Measurements from ENCODE around the gene ELFN1. TPM values are rescaled to one million over a fixed set of nuclear protein-coding genes. Genes with fewer than 3 reads are reported as not detected.

The ELFN1 gene
- total RNA-seq, 2 donors from 2014 or later = 0.06 to 0.19 TPM

DNA sequence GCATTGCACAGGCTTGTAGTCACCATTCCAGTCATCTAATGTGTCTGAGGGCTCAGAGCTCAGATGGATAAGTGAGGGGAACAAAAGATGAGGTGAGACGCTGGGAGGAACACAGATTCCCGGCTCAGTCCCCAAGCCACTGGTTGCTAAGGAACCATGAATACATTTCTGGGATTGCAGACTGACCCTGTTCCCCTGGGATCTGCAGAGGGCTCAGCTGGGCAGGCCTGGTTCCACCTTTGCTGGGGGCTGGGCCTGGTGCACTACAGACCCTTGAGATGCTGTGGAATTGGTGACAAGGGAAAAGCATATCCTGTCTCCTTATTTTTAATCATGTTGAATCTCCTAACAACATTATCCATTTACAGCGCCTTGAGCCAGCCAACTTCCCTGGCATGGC is 19.2 kb downstream of the ELFN1 start:
- ATAC-seq (replicated peaks) = no peak
- no peaks in the 10 kb centered on the region for H3K36me3 Mint-ChIP-seq (ENCODE audit: low read depth)
- H3K9me3 Mint-ChIP-seq = peaks cover 13% of the 10 kb centered on the region
- H3K27me3 Mint-ChIP-seq = peaks cover 32% of the 10 kb centered on the region
- no peak overlapping the region for H3K27ac Mint-ChIP-seq
- peaks cover 8% of the 10 kb centered on the region for H3K4me1 Mint-ChIP-seq
- H3K4me3 Mint-ChIP-seq = no peak overlapping the region

DNA sequence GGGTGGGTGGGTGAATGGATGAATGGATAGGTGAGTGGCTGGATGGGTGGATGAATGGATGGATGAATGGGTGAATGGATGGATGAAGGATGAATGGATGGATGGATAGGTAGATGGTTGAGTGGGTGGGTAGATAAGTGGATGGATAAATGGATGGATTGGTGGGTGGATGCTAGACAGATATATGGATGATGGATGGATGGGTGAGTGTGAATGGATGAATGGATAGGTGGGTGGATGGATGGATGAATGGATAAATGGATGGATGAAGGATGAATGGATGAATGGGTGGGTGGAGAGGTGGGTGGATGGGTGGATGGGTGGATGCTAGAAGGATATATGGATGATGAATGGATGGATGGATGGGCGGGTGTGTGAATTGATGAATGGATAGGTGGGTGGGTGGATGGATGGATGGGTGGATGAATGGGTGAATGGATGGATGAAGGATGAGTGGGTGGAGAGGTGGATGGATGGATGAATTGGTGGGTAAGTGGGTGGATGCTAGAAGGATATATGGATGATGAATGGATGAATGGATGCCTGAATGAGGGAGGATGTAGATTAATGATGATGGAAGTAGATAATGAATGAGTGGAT is 20.4 kb downstream of the ELFN1 start:
- Mint-ChIP-seq H3K9me3 (peaks cover 7% of the 10 kb centered on the region), H3K27me3 (peaks cover 32% of the 10 kb centered on the region), H3K4me1 (peaks cover 8% of the 10 kb centered on the region), H3K36me3 (ENCODE audit: low read depth) (no peaks in the 10 kb centered on the region), H3K4me3 (no peak overlapping the region), H3K27ac (no peak overlapping the region)
- no peak for ATAC-seq (replicated peaks)

DNA sequence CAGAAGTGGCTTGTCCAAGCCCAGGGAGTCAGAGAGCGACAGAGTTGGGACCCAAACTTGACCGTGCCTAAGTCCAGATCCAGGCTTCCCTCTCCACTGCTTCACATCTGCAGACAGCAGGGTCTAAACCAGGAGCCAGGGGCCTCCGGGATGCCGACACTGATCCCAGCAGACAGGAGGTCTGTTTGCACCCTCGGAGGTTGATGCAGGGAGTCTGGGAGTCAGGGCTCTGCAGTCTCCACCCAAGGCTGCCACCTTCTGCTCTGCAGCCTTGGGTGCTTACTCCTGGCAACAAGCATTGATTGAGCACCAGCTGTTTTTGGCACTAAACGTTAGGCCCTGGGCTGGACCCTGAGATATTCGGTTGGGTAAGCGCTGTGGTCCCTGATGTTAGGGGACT is 21.0 kb downstream of the ELFN1 start:
- Mint-ChIP-seq H3K4me3 (no peak overlapping the region), H3K27ac (no peak overlapping the region)
- no peak for ATAC-seq (replicated peaks)

DNA sequence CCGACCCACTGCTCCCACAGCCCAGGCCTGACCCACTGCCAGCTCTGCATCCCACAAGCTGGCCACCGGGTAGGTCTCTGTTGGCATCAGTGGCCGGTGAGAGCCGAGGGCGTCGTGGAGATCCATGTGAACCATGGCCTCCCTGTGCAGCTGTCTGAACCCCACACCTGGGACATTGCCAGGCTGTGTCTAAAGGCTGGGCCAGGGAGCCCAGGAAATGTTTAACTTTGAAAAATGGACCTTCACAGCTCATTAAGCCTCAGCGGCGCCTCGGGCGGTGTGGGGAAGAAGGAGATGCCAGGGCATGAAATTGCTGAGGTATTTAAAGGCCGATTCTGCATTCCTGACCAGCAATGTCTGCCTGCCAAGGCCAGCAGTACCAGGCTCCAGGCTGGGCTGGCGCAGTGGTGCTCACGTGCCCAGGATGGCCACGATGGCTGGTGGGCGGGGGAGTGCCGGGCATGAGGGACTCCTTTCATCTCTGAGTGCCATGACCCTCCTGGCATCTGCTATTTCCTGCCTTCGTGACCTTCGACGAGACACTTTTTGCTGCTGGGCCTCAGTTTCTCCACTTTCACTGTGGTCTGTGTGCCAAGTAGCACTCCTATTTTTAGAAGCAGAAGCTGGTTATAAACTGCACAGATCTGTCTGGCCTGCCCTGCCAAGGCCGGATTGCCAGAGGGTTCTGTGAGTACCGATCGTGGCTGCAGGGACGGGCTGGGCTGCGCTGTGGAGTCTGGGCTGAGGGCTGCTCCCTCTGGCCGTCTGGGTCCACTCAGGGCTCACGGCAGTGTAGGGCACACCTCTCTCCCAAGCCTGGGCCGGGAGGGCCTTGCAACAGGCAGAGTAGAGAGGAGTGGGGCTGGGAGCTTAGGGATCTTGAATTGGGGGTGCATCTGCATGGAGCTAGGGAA is 21.8 kb downstream of the ELFN1 start:
- Mint-ChIP-seq H3K4me3 (no peak overlapping the region), H3K27me3 (peaks cover 25% of the 10 kb centered on the region), H3K36me3 (ENCODE audit: low read depth) (no peaks in the 10 kb centered on the region), H3K4me1 (peaks cover 8% of the 10 kb centered on the region), H3K27ac (no peak overlapping the region), H3K9me3 (peaks cover 7% of the 10 kb centered on the region)
- ATAC-seq (replicated peaks) = no peak

More for the DNA sequence above, 21.0 kb downstream of the ELFN1 start:
- Mint-ChIP-seq H3K4me1 (peaks cover 8% of the 10 kb centered on the region), H3K27me3 (peaks cover 32% of the 10 kb centered on the region), H3K36me3 (ENCODE audit: low read depth) (no peaks in the 10 kb centered on the region), H3K9me3 (peaks cover 7% of the 10 kb centered on the region)

DNA sequence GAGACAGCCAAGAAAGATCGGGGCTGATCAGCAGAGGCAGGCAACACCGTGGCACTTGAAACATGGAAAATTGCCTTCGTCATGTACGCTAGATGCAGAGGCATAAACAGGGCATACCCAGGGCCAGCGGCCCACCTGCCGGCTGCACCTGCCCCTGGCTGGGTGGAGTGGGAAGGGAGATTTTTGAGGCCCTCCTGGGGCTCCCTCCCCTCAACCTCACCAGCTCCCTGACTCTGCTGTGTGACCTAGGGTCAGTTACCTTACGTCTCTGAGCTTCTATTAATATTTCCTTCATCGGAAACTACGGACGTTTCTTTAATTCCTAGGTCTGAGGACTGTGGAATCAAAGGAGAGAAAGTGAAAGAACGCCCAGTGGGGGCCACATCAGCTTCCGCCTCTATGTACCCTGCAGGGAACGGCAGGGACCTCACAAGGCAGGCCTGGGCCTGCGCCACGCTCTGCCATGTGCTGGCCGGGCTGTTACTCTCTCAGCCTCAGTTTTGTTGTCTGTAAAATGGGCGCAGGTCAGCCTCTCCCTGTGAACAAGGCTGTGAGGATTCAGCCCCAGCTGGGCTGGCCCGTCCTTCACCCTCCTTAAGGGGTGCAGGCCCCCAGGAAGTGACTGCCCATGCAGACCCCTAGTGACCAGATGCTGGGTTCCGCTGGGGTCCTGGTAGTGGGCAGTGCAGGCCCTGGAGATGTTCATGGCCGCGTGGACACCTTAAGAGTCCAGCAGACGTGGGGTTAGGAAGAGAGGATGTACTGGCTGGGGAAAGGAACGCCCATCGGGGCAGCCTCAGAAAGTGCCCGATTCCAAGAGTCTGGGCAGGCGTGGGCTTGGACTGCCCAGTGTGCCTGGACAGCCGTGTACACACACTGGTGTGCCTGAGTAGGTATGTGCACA is 22.7 kb downstream of the ELFN1 start:
- Mint-ChIP-seq H3K9me3 (peaks cover 7% of the 10 kb centered on the region), H3K27ac (no peak overlapping the region), H3K4me3 (no peak overlapping the region), H3K4me1 (peaks cover 8% of the 10 kb centered on the region), H3K36me3 (ENCODE audit: low read depth) (no peaks in the 10 kb centered on the region), H3K27me3 (peaks cover 25% of the 10 kb centered on the region)
- no peak for ATAC-seq (replicated peaks)

DNA sequence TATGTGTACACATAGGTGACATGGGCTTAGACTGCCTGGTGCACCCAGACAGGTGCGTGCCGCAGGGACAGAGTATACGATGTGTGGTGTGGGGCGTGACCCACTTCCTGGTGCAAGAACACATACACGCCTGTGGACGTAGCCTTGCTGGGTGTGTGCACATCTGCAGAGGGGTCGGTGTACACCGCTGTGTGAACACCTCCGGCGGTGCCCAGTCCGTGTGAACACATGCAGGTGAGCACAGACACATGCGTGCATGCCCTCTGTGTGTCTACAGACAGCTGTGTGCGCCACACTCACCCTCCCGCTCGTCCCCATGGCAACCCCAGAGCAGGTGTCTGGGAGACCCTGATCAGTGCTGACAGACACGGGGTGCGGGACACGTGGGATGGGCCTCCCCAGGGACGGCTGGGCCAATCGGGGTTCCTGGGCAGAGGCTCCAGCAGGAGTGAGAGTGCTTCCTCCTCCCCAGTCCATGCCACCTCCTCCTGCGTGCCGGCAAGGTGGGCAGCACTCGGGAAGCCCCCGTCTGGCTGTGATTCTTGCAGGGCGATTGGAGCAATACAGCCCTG is 23.4 kb downstream of the ELFN1 start:
- ATAC-seq (replicated peaks) = no peak
- peaks cover 22% of the 10 kb centered on the region for H3K27me3 Mint-ChIP-seq
- no peak overlapping the region for H3K4me3 Mint-ChIP-seq
- H3K9me3 Mint-ChIP-seq = peaks cover 7% of the 10 kb centered on the region
- no peak overlapping the region for H3K27ac Mint-ChIP-seq
- H3K36me3 Mint-ChIP-seq (ENCODE audit: low read depth) = no peaks in the 10 kb centered on the region
- peaks cover 8% of the 10 kb centered on the region for H3K4me1 Mint-ChIP-seq

DNA sequence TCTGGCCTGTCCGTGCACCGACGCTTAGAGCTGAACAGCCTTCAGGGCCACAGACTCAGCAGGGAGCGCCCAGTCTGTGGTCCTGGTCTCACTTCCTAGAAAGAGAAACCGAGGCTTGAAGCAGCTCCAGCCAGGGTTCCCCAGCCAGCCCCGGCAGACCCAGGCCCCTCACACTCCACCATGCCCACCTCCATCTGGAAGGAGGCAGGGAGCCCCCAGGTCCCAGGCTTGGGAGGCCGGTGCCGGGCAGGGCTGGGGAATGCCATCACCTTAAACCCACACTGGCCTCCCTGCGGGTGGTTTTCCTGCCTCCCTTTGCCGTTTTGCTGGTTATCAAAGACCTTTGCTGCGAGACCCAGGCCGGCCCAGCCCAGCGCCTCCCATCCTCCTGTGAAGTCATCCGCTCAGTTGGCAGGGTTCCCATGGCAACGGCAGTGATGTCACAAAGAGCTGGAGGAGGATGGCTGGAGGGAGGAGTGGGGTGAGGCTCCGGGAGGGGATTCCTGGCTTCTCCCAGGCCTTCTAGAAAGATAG is 24.0 kb downstream of the ELFN1 start:
- Mint-ChIP-seq H3K27ac (no peak overlapping the region), H3K36me3 (ENCODE audit: low read depth) (no peaks in the 10 kb centered on the region), H3K4me1 (peaks cover 8% of the 10 kb centered on the region), H3K9me3 (peaks cover 1% of the 10 kb centered on the region), H3K4me3 (no peak overlapping the region), H3K27me3 (peaks cover 19% of the 10 kb centered on the region)
- no peak for ATAC-seq (replicated peaks)

DNA sequence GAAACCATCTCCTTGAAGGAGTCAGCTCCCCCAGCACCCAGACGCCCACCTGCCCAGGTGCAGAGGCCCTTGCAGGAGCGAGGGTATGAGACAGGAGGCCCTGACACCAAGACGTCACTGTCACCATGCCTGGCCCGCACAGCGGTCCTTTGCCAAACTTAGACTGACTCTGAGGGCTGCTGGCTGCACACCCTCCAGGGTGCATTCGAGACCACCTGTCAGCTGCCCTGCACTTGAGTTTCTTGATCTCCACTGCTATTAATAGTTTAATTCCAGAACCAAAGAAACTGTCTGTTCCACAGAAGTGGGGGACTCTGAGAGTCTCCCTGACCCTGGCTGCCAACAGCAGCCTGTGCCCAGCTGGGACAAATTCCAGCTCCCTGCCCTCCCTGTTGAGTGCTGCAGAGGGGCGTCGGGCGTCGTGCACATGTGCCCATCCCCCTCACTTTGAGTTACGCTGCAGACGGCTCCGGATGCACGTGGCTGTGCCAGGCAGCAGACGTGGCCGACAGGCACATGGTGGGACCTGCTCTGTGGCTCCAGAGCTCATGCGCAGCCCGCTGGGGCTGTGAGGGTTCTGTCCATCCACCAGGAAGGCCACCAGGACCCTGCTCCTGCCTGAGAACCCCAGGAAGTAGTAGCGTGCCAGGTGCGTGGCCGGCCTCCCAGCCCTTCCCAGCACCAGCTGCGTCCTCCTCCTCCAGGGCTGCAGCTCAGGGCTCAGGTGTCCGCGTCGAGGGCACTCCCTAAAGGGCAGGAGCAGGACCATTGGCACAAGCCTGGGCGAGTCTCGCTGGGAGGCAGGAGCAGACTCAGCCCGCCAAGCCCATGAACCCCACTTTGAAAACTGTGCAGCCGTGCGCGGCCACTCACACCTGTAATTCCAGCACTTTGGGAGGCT is 24.8 kb downstream of the ELFN1 start:
- no peak for ATAC-seq (replicated peaks)
- Mint-ChIP-seq H3K4me1 (peaks cover 8% of the 10 kb centered on the region), H3K9me3 (no peaks in the 10 kb centered on the region), H3K4me3 (no peak overlapping the region), H3K36me3 (ENCODE audit: low read depth) (no peaks in the 10 kb centered on the region), H3K27ac (no peak overlapping the region), H3K27me3 (peaks cover 14% of the 10 kb centered on the region)

DNA sequence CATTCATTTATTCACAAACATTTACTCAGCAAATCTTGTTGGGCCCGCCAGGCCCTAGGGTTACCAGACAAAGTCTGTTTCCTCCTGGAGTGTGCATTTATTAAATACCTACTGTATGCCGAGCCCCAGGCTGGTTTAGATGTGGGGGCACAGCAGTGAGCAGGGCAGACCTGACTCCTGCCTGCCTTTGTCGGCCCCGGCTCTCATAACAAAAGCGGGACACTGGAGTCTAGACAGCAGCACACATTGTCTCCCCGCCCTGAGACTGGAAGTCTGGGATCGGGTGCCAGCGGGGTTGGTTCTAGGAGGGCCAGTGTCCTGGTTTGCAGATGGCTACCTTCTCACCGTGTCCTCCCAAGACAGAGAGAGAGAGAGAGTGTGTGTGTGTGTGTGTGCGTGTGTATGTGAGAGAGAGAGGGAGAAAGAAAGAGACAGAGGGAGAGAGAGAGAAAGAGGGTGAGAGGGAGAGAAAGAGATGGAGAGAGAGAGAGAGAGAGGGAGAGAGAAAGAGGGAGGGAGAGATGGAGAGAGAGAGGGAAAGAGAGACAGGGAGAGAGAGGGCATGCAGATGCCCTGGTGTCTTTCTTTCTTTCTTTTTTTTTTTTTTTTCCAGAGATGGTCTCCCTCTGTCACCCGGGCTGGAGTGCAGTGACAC is 25.9 kb downstream of the ELFN1 start:
- Mint-ChIP-seq H3K27ac (no peak overlapping the region), H3K27me3 (peaks cover 4% of the 10 kb centered on the region)

DNA sequence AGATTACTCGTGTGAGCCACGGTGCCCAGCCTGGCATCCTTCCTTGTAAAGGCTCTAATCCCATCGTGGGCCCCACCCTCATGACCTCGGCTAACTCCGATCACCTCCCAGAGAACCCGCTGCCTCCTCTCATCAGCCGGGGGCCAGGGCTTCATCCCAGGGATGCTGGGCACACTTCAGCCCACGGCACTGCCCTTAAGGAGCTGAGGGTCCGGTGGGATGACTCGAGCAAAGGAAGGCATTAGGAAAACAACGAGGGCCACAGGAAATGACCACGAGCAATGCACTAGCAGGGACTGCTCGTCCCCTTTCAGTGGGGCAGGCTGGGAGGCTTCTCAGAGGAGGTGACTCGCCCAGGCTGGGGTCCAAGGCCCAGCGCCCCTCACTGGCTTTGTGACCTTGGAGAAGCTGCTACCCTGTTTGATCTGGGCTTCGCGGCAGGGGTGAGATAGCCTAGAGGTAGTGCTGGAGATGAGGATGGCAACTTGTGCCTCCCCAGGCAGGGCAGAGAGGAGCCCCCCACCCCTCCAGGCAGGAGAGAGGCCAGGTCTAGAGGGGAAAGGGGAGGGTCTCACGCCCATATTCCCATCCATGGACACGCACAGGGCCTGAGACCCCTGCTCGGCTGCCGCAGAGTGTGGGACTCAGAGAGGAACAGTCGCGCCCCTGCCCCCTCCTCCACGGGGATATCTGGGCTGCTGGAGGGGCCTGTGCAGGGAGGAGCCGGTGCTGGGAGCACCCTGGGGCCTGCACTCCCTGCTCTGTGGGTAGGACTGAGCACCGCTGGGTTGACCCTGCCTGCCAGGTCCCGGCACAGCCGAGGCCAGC is 26.8 kb downstream of the ELFN1 start:
- no peaks in the 10 kb centered on the region for H3K4me1 Mint-ChIP-seq

More for the DNA sequence above, 25.9 kb downstream of the ELFN1 start:
- H3K9me3 Mint-ChIP-seq = no peaks in the 10 kb centered on the region
- no peaks in the 10 kb centered on the region for H3K4me1 Mint-ChIP-seq
- no peaks in the 10 kb centered on the region for H3K36me3 Mint-ChIP-seq (ENCODE audit: low read depth)
- H3K4me3 Mint-ChIP-seq = no peak overlapping the region
- no peak for ATAC-seq (replicated peaks)

DNA sequence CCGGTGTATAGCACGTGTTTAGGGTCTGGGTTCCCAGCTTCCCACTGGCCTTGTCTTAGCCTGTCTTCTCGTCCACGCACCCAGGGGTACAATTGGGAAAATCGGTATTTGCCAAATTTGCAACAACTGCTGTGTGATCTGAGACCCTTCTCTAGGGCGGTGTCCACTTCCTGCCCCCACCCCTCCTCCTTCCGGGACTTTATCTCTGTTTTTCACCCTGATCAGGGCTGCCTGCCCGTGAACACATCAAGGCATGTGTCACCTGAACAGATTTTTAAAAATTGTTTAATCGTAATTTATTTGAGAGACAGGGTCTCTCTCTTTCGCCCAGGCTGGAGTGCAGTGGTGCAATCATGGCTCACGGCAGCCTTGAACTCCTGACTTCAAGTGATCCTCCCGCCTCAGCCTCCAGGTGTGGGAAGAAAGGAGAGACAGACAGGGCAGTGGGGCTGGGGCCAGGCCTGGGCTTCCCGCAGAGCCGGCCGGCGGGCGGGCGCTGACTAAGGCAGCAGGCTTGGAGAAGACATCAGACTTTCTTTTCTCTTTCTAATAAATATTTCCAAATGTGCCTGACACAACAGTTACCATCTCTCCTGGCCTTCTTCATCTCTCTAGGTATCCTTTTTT is 27.5 kb downstream of the ELFN1 start:
- no peak for ATAC-seq (replicated peaks)
- Mint-ChIP-seq H3K36me3 (ENCODE audit: low read depth) (no peaks in the 10 kb centered on the region), H3K4me1 (no peaks in the 10 kb centered on the region), H3K27me3 (peaks cover 6% of the 10 kb centered on the region), H3K9me3 (no peaks in the 10 kb centered on the region), H3K4me3 (no peak overlapping the region), H3K27ac (no peak overlapping the region)

More for the DNA sequence above, 26.8 kb downstream of the ELFN1 start:
- Mint-ChIP-seq H3K4me3 (no peak overlapping the region), H3K27me3 (peaks cover 6% of the 10 kb centered on the region), H3K27ac (no peak overlapping the region), H3K36me3 (ENCODE audit: low read depth) (no peaks in the 10 kb centered on the region), H3K9me3 (no peaks in the 10 kb centered on the region)
- no peak for ATAC-seq (replicated peaks)

DNA sequence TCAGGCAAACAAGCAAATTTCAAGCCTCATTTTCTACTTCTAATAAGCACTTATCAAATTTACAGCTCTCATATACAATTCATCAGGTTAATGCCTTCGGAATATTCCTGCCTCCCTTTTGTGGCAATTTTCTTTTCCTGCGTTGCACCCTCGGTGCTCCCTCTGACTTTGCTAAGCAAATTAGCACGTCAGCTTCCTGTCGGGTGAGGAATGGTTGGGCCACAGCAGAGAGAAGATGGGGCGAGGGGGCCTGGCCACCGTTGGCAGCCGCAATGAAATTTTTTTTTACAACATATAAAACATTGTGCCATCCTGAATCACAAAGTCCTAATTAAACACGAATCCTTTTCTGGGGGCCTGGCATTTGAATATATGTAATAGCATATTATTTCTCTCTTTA is 28.1 kb downstream of the ELFN1 start:
- Mint-ChIP-seq H3K27me3 (peaks cover 6% of the 10 kb centered on the region), H3K27ac (no peak overlapping the region), H3K4me3 (no peak overlapping the region), H3K9me3 (no peaks in the 10 kb centered on the region), H3K36me3 (ENCODE audit: low read depth) (no peaks in the 10 kb centered on the region), H3K4me1 (no peaks in the 10 kb centered on the region)
- no peak for ATAC-seq (replicated peaks)

Measured in activated T-helper 17 cell treated with anti-CD3 and anti-CD28 coated beads, Interleukin-2, amount 50 U/mL, for 72 hours (primary cell).